MM.1S (cell line): ENCODE data around the gene LRRC8D.

Experiments
- CTCF ChIP-seq: fragments of 300-600 bp; sonication (generic); IDR thresholded peaks from 2 replicates; pipeline ENCODE4 v1.5.1; 2016; ENCODE audit warnings: antibody characterized with exemption, low read length, mixed read lengths
- EZH2phosphoT487 ChIP-seq: fragments of 300-600 bp; sonication (generic); IDR thresholded peaks from 2 replicates; pipeline ENCODE4 v1.6.1; 2018; ENCODE audit warnings: antibody characterized with exemption, low read length

DNA sequence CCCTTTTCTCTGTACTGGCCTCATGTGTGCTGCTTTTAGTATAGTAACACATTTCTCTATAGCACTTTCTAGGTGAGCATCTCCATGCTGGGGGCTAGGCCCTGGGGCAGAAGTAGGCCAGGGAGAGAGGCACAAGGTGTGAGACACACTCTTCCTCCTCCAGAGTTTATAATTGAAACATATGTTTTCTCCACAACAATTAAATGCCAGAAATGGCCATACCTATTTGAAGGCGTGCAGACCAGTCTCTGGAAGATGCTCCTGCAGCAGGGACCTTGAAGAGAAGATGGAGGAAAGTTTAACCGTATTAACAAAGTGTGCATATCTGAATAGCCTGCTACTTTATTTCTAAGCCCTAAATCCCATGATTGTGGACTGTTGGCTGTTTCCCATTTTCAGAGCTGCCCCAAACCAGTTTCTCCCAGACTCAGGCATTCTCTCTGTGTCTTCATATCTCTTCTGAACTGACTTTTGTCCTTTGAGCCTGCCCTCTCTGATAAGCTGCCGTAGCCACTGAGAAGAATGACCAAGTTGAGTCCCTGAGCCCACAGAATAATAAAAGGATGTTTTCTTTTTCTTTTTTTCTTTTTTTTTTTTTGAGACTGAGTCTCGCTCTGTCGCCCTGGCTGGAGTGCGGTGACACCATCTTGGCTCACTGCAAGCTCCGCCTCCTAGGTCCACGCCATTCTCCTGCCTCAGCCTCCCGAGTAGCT, 81.3 kb downstream of the LRRC8D start:
- no peak for TF ChIP-seq CTCF
- TF ChIP-seq EZH2phosphoT487, result no peak
